H1 (cell line): ENCODE measurements around the gene AAK1. TPM values are rescaled to one million over a fixed set of nuclear protein-coding genes. Genes with fewer than 3 reads are reported as not detected.

Source experiments
- CTCF ChIA-PET: fragments of 300-600 bp; sonication (Branson Sonifier 250); formaldehyde crosslinking; loops from one replicate; lab custom pipeline; 2021; ENCODE audit not compliant: partially characterized antibody; lab: Charles Lee
- POLR2A ChIA-PET: fragments of 300-600 bp; sonication (Branson Sonifier 250); formaldehyde crosslinking; loops from one replicate; lab custom pipeline; 2021; ENCODE audit warnings: inconsistent platforms; ENCODE audit not compliant: partially characterized antibody; lab: Charles Lee
- DNase-seq, 2 experiments: peaks; one replicate each; pipeline versions ENCODE4 v3.0.0 to v3.0.0-alpha.2; 2010 to 2022; ENCODE audit warnings: low spot score in 2 of 2, low read depth in 1 of 2, mixed read lengths in 1 of 2
- FAIRE-seq: peaks from 2 replicates; lab custom pipeline; 2011; peaks lifted over from hg19 to GRCh38; lab: Jason Lieb, UNC
- H2AFZ ChIP-seq: 2 replicates; pipeline ENCODE4 v1.8.1; 2012; ENCODE audit warnings: low read length, inconsistent platforms
- H2AK5ac ChIP-seq: 2 replicates; pipeline ENCODE4 v1.6.1; 2013; ENCODE audit warnings: low read depth, low read length
- H2BK120ac ChIP-seq: replicated peaks from 2 replicates; pipeline ENCODE3; 2013; ENCODE audit warnings: low read depth, low read length, inconsistent platforms
- H2BK12ac ChIP-seq: 2 replicates; pipeline ENCODE4 v1.6.1; 2013; ENCODE audit warnings: low read depth, low read length
- H2BK15ac ChIP-seq: 2 replicates; pipeline ENCODE4 v1.6.1; 2013; ENCODE audit warnings: low read length
- H2BK20ac ChIP-seq: 2 replicates; pipeline ENCODE4 v1.6.1; 2013; ENCODE audit warnings: low read length
- H2BK5ac ChIP-seq: 2 replicates; pipeline ENCODE4 v1.6.1; 2013; ENCODE audit warnings: low read depth, low read length
- H3K14ac ChIP-seq: 2 replicates; pipeline ENCODE4 v1.6.1; 2013; ENCODE audit warnings: inconsistent platforms; ENCODE audit not compliant: insufficient read length
- H3K18ac ChIP-seq: 2 replicates; pipeline ENCODE4 v1.6.1; 2013; ENCODE audit warnings: low read length; ENCODE audit errors: extremely low read depth
- H3K23ac ChIP-seq: 2 replicates; pipeline ENCODE4 v1.6.1; 2013; ENCODE audit warnings: inconsistent platforms; ENCODE audit not compliant: insufficient read length
- H3K23me2 ChIP-seq: 2 replicates; pipeline ENCODE4 v1.6.1; 2013; ENCODE audit warnings: low read depth, low read length
- H3K27ac ChIP-seq: 2 replicates; pipeline ENCODE4 v1.6.1; 2011; ENCODE audit warnings: low read depth, low read length, inconsistent platforms
- H3K27me3 ChIP-seq, 4 experiments: replicated peaks in 1 of 4; 1 replicate in 1 of 4; 2 replicates in 3 of 4; pipeline versions ENCODE4 v1.6.1 to v1.8.1; 2011 to 2013; ENCODE audit warnings: low read length in 3 of 4, mild to moderate bottlenecking in 3 of 4, inconsistent platforms in 2 of 4, mixed read lengths in 2 of 4, moderate library complexity in 1 of 4; ENCODE audit not compliant: control insufficient read depth in 3 of 4, insufficient read depth in 3 of 4; ENCODE audit errors: extremely low read depth in 1 of 4
- H3K36me3 ChIP-seq, 4 experiments: 2 replicates each; pipeline versions ENCODE4 v1.6.1 to v1.8.1; 2011 to 2013; ENCODE audit warnings: mild to moderate bottlenecking in 4 of 4, low read length in 3 of 4, moderate library complexity in 2 of 4, control low read depth in 1 of 4, inconsistent platforms in 1 of 4; ENCODE audit not compliant: insufficient read depth in 4 of 4, control insufficient read depth in 2 of 4
- H3K4ac ChIP-seq: replicated peaks from 2 replicates; pipeline ENCODE3; 2013; ENCODE audit warnings: low read length, low read depth, mixed read lengths, inconsistent platforms; ENCODE audit not compliant: insufficient read length
- H3K4me1 ChIP-seq, 4 experiments: replicated peaks in 1 of 4; 1 replicate in 1 of 4; 2 replicates in 3 of 4; pipeline versions ENCODE4 v1.6.1 to v1.8.1; 2011 to 2013; ENCODE audit warnings: low read length in 3 of 4, inconsistent platforms in 2 of 4, mixed read lengths in 1 of 4; ENCODE audit not compliant: insufficient read depth in 4 of 4, control insufficient read depth in 3 of 4
- H3K4me2 ChIP-seq, 2 experiments: 2 replicates each; pipeline versions ENCODE4 v1.6.1 to v1.8.1; 2011 to 2013; ENCODE audit warnings: low read depth in 2 of 2, low read length in 2 of 2, control low read depth in 1 of 2, inconsistent platforms in 1 of 2, mild to moderate bottlenecking in 1 of 2; ENCODE audit not compliant: insufficient read depth in 1 of 2
- H3K4me3 ChIP-seq, 4 experiments: fragments of 200-600, 300-600 bp in 1 of 4; sonication (generic), shearing (Covaris generic), sonication (Bioruptor Twin) in 1 of 4; 2 replicates each; pipeline versions ENCODE4 v1.5.1 to v1.8.1; 2011 to 2016; ENCODE audit warnings: low read length in 4 of 4, low read depth in 3 of 4, control low read depth in 2 of 4, inconsistent platforms in 2 of 4, mild to moderate bottlenecking in 2 of 4, mixed read lengths in 1 of 4, moderate library complexity in 1 of 4; ENCODE audit not compliant: insufficient read depth in 2 of 4; ENCODE audit errors: extremely low read depth in 1 of 4
- H3K56ac ChIP-seq: replicated peaks from 2 replicates; pipeline ENCODE3; 2013; ENCODE audit warnings: low read depth, mild to moderate bottlenecking, mixed read lengths, low read length, inconsistent platforms; ENCODE audit not compliant: insufficient read length
- H3K79me1 ChIP-seq: 2 replicates; pipeline ENCODE4 v1.6.1; 2013; ENCODE audit warnings: low read depth, low read length, control low read depth
- H3K79me2 ChIP-seq, 2 experiments: 2 replicates each; pipeline versions ENCODE4 v1.6.1 to v1.8.1; 2012 to 2013; ENCODE audit warnings: low read length in 2 of 2, mild to moderate bottlenecking in 2 of 2, inconsistent platforms in 1 of 2; ENCODE audit not compliant: insufficient read depth in 2 of 2, control insufficient read depth in 1 of 2
- H3K9ac ChIP-seq, 4 experiments: replicated peaks in 1 of 4; 1 replicate in 1 of 4; 2 replicates in 3 of 4; pipeline versions ENCODE4 v1.6.1 to v1.8.1; 2011 to 2013; ENCODE audit warnings: low read depth in 3 of 4, low read length in 3 of 4, control low read depth in 2 of 4, mild to moderate bottlenecking in 2 of 4, moderate library complexity in 2 of 4, inconsistent platforms in 1 of 4; ENCODE audit errors: extremely low read depth in 1 of 4
- H3K9me3 ChIP-seq, 2 experiments: 2 replicates each; pipeline versions ENCODE4 v1.6.1 to v1.8.1; 2012 to 2013; ENCODE audit warnings: mild to moderate bottlenecking in 2 of 2, moderate library complexity in 2 of 2, control low read depth in 1 of 2, inconsistent platforms in 1 of 2, low read depth in 1 of 2, low read length in 1 of 2, mixed read lengths in 1 of 2; ENCODE audit not compliant: insufficient read depth in 2 of 2
- H4K20me1 ChIP-seq, 2 experiments: replicated peaks in 1 of 2; 2 replicates each; pipeline versions ENCODE3 to v1.8.1; 2011 to 2013; ENCODE audit warnings: inconsistent platforms in 2 of 2, low read length in 2 of 2, mild to moderate bottlenecking in 1 of 2; ENCODE audit not compliant: insufficient read depth in 2 of 2, control insufficient read depth in 1 of 2
- H4K5ac ChIP-seq: 2 replicates; pipeline ENCODE4 v1.6.1; 2013; ENCODE audit warnings: low read length, low read depth, mixed read lengths, inconsistent platforms; ENCODE audit not compliant: insufficient read length
- H4K8ac ChIP-seq: 2 replicates; pipeline ENCODE4 v1.8.0; 2013; ENCODE audit warnings: mild to moderate bottlenecking, moderate library complexity, low read length, inconsistent platforms; ENCODE audit not compliant: insufficient read depth; ENCODE audit errors: extremely low read depth
- H4K91ac ChIP-seq: replicated peaks from 2 replicates; pipeline ENCODE3; 2013; ENCODE audit warnings: low read length, mixed read lengths, inconsistent platforms; ENCODE audit not compliant: insufficient read length
- CHD2 ChIP-seq: IDR thresholded peaks from 2 replicates; pipeline ENCODE4 v1.6.1; 2012; ENCODE audit warnings: low read length, improper control_type of control experiment
- CREB1 ChIP-seq: IDR thresholded peaks from 2 replicates; pipeline ENCODE4 v1.6.1; 2012; ENCODE audit warnings: inconsistent platforms
- EGR1 ChIP-seq: IDR thresholded peaks from 2 replicates; pipeline ENCODE4 v1.6.1; 2011; ENCODE audit warnings: low read depth, low read length, borderline replicate concordance
- EP300 ChIP-seq, 2 experiments: IDR thresholded peaks; 1 replicate in 1 of 2; 2 replicates in 1 of 2; pipeline ENCODE4 v1.6.1; 2011 to 2012; ENCODE audit warnings: low read depth in 2 of 2, low read length in 2 of 2, mild to moderate bottlenecking in 2 of 2, borderline replicate concordance in 1 of 2, inconsistent platforms in 1 of 2, moderate library complexity in 1 of 2
- GABPA ChIP-seq: IDR thresholded peaks from 2 replicates; pipeline ENCODE4 v1.6.1; 2011; ENCODE audit warnings: mild to moderate bottlenecking, low read length, moderate library complexity, borderline replicate concordance; ENCODE audit not compliant: insufficient read depth
- GTF2F1 ChIP-seq: IDR thresholded peaks from 2 replicates; pipeline ENCODE4 v1.6.1; 2012; ENCODE audit warnings: low read depth, low read length, improper control_type of control experiment, borderline replicate concordance
- MAFK ChIP-seq: IDR thresholded peaks from 2 replicates; pipeline ENCODE4 v1.6.1; 2012; ENCODE audit warnings: low read depth, mild to moderate bottlenecking, improper control_type of control experiment, low read length
- PHF8 ChIP-seq: fragments of 200-600 bp; sonication (generic); conservative IDR thresholded peaks from 2 replicates; pipeline ENCODE4 v1.7.1; 2012; ENCODE audit warnings: low read depth, mild to moderate bottlenecking, inconsistent platforms, low read length, moderate library complexity
- POLR2A ChIP-seq, 2 experiments: IDR thresholded peaks; 1 replicate in 1 of 2; 2 replicates in 1 of 2; pipeline ENCODE4 v1.6.1; 2011; ENCODE audit warnings: low read depth in 2 of 2, low read length in 2 of 2, mild to moderate bottlenecking in 2 of 2; ENCODE audit errors: control extremely low read depth in 1 of 2
- RBBP5 ChIP-seq: IDR thresholded peaks from 2 replicates; pipeline ENCODE4 v1.7.1; 2012; ENCODE audit warnings: low read depth, mild to moderate bottlenecking, inconsistent platforms, low read length, moderate library complexity, borderline replicate concordance
- SIN3A ChIP-seq, 2 experiments: IDR thresholded peaks in 1 of 2; conservative IDR thresholded peaks in 1 of 2; 2 replicates each; pipeline ENCODE4 v1.6.1; 2011 to 2012; ENCODE audit warnings: low read length in 2 of 2, improper control_type of control experiment in 1 of 2, low read depth in 1 of 2, mild to moderate bottlenecking in 1 of 2
- SIX5 ChIP-seq: IDR thresholded peaks from 2 replicates; pipeline ENCODE4 v1.6.1; 2011; ENCODE audit warnings: mild to moderate bottlenecking, low read depth, low read length
- SP4 ChIP-seq: IDR thresholded peaks from 2 replicates; pipeline ENCODE4 v1.6.1; 2012; ENCODE audit warnings: low read length, inconsistent platforms
- SRF ChIP-seq: IDR thresholded peaks from 2 replicates; pipeline ENCODE4 v1.6.1; 2011; ENCODE audit warnings: mild to moderate bottlenecking, low read depth, low read length, moderate library complexity
- TAF1 ChIP-seq: IDR thresholded peaks from 2 replicates; pipeline ENCODE4 v1.6.1; 2011; ENCODE audit warnings: mild to moderate bottlenecking, low read depth, low read length
- TBP ChIP-seq: IDR thresholded peaks from 2 replicates; pipeline ENCODE4 v1.6.1; 2011; ENCODE audit warnings: low read depth, low read length, improper control_type of control experiment
- WGBS, 2 experiments: shearing (Covaris generic) in 1 of 2; methylation state at CpG; one replicate each; pipeline versions ENCODE4 v1.1.6 to v1.1.7; 2013 to 2015; ENCODE audit warnings: low lambda C conversion rate in 2 of 2, mixed read lengths in 2 of 2, inconsistent platforms in 1 of 2, low coverage in 1 of 2, missing lambda C conversion rate in 1 of 2; ENCODE audit not compliant: insufficient replicate concordance in 2 of 2, insufficient coverage in 1 of 2, insufficient read length in 1 of 2; ENCODE audit errors: extremely low coverage in 1 of 2, missing lambda C conversion rate in 1 of 2; 5-methylcytosine and 5-hydroxymethylcytosine counted together
- polyA plus RNA-seq, 7 experiments: library from polyadenylated mRNA; depleted of rRNA in 3 of 7; stranded (reverse) in 5 of 7; unstranded in 2 of 7; fragments of >200 nt in 5 of 7; fragments of 200-250 nt in 2 of 7; gene quantifications; 1 replicate in 5 of 7; 2 replicates in 1 of 7; 4 replicates in 1 of 7; pipeline versions ENCODE4 v1.2.1 to v1.2.3, GENCODE V29; 2011 to 2013; ENCODE audit warnings: missing spikeins in 2 of 7, mixed read lengths in 2 of 7
- total RNA-seq: library from RNA; stranded (reverse); fragmentation: NEBNext Ultra II Directional; extraction: Animal tissue kit (Norgen Biotek cat#: 25700); gene quantifications from 2 replicates; pipeline ENCODE4 v1.2.1, GENCODE V29; 2021

Gene AAK1
- total and polyA plus RNA-seq, 2 of the 8 experiments (the other 6 are each of a cell fraction or from before 2014, with no cell fraction given): 10.0 to 40.5 TPM

- TF ChIP-seq CHD2 (no peak), RBBP5 (no peak), SRF (no peak), SIN3A (conservative IDR thresholded peaks at IDR 0.05 in 1 of 2, IDR thresholded peaks at IDR 0.05 in 1 of 2; ENCODE audit: low read depth in 1 of 2, low read length in 2 of 2) (no peak), GABPA (no peak), SP4 (no peak), EGR1 (no peak), POLR2A (IDR thresholded peaks at IDR 0.05; ENCODE audit: control extremely low read depth in 1 of 2, low read depth in 2 of 2, low read length in 2 of 2) (no peak), PHF8 (no peak), TBP (no peak), CREB1 (no peak), MAFK (no peak), TAF1 (no peak), GTF2F1 (no peak), EP300 (IDR thresholded peaks at IDR 0.05; ENCODE audit: borderline replicate concordance in 1 of 2, low read depth in 2 of 2, low read length in 2 of 2) (no peak), SIX5 (no peak)
- TF ChIP-seq, all 59 proteins: peak for 0
- 94% methylated on average over 9 of the region's 9 CpGs; no CpG with 5 or more reads in 1 of the 2 experiments for WGBS, 2 experiments
- H3K23me2 ChIP-seq: no peaks in the 10 kb centered on the region
These were observed 21.6 kb upstream of the AAK1 start for GRCh38 chr2:69665152-69665551.

More at GRCh38 chr2:69665152-69665551, 21.6 kb upstream of the AAK1 start:
- Histone ChIP-seq H4K20me1 (no peaks in the 10 kb centered on the region), H4K8ac (no peak overlapping the region), H2AK5ac (no peak overlapping the region), H2BK5ac (no peak overlapping the region), H4K5ac (no peak overlapping the region), H3K79me2 (no peaks in the 10 kb centered on the region), H4K91ac (no peak overlapping the region), H3K79me1 (no peaks in the 10 kb centered on the region), H3K14ac (no peak overlapping the region), H3K27me3 (no peaks in the 10 kb centered on the region), H3K4ac (no peak overlapping the region), H2AFZ (no peak overlapping the region), H3K27ac (no peak overlapping the region), H2BK120ac (no peak overlapping the region), H2BK15ac (no peak overlapping the region), H3K56ac (no peak overlapping the region), H3K18ac (no peak overlapping the region), H2BK12ac (no peak overlapping the region), H3K36me3 (no peaks in the 10 kb centered on the region), H3K23ac (no peak overlapping the region), H3K9ac (no peak overlapping the region), H3K9me3 (no peaks in the 10 kb centered on the region), H3K4me1 (no peaks in the 10 kb centered on the region), H3K4me2 (no peak overlapping the region), H2BK20ac (no peak overlapping the region), H3K4me3 (no peak overlapping the region)
- FAIRE-seq (no peak), DNase-seq (no peak)
- POLR2A ChIA-PET: no interaction called here
- CTCF ChIA-PET: interaction anchor here (0.9 to 1.7 kb wide), 2 partner anchors 13 to 99 kb away, joined by 4 to 5 read pairs; no protein-coding TSS in a partner anchor
